GM12891 (cell line): ENCODE data around the gene NIPSNAP2.

Experiments
- PAX5 ChIP-seq: IDR thresholded peaks from 2 replicates; pipeline ENCODE4 v1.6.1; 2011; ENCODE audit warnings: low read length, moderate library complexity, mild to moderate bottlenecking; ENCODE audit not compliant: insufficient read depth, severe bottlenecking
- POLR2A ChIP-seq: IDR thresholded peaks from 2 replicates; pipeline ENCODE4 v1.6.1; 2011; ENCODE audit warnings: low read depth, low read length, control low read depth
- POLR2AphosphoS5 ChIP-seq: IDR thresholded peaks from 2 replicates; pipeline ENCODE4 v1.6.1; 2011; ENCODE audit warnings: low read depth, low read length, control low read depth
- TAF1 ChIP-seq: IDR thresholded peaks from 2 replicates; pipeline ENCODE4 v1.6.1; 2011; ENCODE audit warnings: low read depth, low read length, control low read depth

- no peak for TF ChIP-seq POLR2A
- no peak for TF ChIP-seq POLR2AphosphoS5
- TF ChIP-seq TAF1 = no peak
- TF ChIP-seq PAX5 = no peak
Measured at GRCh38 chr7:56030340-56030739, 66.0 kb downstream of the NIPSNAP2 start.
